Activated CD4-positive, CD25-positive, alpha-beta regulatory T cell (primary cell): Measurements from ENCODE around the gene SORCS2.

Experiments
- DNase-seq, 4 experiments: peaks; one replicate each; lab custom pipeline; 2025; lab: John Stamatoyannopoulos, UW

SORCS2 gene

DNA sequence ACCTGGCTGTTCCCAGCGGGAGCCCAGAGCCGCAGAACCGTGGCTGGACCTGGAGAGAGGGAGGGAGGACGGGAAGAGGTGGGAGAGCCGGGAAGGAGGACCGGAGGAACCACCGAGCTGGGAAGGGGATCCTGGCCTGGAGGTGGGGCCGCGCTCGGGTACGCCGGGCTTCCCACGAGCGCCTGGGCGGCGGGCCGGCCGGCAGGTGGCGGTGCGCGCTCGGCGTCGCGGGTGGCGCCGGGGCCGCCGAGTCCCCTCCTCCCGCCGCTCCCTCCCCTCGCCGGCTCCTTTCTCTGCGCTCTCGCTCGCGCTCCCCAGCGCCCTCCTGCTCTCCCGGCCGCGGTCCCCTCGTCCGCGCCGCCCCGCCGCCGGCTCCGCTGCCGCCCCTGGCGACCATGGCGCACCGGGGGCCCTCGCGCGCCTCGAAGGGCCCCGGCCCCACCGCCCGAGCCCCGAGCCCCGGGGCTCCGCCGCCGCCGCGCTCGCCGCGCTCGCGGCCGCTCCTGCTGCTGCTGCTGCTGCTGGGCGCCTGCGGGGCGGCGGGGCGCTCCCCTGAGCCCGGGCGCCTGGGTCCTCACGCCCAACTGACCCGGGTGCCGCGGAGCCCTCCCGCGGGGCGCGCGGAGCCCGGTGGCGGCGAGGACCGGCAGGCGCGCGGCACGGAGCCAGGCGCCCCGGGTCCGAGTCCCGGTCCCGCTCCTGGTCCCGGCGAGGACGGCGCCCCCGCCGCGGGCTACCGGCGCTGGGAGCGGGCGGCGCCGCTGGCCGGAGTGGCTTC lies at the start of gene SORCS2:
Gene SORCS2 (plus strand): TSS at position 287 of the 778 bp plus-strand sequence.
- no peak for DNase-seq

DNA sequence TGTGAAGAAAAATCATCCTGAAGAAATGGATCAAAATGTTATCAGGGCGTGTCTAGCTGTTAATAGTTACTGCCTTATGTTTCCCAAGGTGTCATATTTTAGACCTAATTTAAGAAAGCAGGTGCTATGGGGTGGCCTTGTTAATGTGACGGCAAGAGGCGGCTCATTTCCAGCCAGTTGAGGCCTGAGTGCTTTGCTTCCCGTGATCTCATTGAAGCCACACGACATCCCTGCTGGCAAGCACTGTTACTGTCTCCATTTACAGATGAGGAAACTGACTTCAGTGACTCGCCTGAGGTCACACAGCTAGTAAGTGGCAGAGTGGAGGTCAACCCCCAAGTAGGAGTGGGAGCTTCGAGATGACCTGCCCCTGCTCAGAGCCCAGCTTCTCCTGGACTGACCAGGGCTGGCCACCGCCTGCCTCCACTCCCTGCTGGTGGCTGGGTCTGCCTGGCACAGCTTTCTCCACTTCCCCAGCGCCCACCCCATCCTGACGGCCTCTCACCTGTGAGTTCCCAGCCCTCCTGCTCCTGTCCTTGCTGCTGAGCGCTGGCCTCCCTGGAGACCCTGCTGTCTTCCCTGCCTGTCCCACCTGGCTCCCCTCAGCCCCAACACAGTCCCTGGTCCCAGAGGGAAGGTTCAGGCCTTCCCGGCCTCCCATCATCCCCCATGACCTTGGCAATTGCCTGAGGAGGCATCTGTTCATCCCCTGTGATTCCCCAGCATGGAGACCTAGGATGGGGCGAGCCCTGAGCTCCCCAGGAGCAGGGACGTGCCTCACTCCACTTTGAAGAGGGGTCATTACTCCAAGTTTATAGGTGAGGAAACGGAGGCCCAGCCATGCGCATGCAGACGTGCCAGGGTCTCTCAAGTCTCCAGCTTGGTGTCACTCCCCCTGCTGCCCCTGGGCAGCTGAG lies 47.7 kb upstream of the SORCS2 start:
- DNase-seq = no peak

DNA sequence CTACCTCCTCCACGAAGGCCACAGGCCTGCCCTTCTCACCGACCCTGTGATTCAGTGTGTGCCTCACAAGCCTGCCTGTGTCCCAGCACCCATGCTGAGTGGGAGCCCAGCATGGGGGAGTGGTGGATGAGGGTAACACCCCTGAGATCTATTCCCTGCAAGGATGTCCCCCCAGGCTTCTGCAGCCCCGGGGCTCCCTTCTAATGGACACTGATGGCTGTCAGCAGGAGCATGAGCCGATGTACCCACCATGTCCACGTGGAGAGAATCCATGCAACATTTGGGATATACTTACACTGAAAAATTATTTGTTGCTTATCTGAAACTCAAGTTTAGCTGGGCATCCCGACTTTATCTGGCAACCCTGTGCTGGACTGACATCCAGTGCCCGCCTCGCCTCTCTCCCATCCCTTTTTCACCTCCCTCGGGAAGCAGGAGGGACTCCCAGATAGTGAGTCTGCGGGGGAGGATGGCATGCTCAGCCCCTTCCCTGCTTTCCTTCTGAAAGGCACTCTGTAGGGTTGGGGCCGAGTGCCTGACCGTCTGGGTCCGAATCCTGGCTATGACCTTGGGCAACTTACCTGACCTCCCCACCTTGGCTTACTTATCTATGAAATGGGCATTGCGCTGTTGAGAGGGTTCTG lies 46.9 kb upstream of the SORCS2 start:
- no peak for DNase-seq

DNA sequence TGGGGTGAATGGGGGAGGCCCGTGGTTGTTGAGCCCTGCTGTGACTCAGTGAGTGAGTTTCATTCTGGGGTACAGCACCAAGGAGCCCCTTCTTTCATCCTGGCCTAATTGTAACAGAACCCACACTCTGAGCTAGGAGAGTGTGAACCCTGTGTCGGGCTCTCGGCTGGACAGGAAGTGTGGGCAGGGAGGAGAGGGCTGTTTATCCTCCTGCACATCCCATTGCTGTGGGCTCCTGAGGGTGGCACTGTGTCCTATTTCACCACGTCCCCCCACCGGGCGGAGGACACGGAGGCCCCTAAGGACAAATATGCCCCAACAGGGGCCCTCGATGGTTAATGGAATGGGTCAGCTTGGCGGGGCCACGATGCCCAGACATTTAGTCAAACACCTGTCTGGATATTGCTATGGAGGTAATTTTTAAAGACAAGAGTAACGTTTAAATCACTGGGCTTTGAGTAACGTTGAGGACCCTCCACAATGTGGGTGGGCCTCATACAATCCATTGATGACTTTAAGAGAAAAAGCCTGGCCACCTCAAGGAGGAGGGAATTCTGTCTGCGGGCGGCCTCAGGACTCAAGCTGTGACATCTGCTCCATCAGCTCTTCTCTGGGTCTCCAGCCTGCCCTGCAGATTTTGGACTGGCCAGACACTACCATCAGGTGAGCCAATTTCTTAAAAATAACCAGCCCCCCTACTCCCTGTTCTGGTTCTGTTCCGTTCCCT lies 46.1 kb upstream of the SORCS2 start:
- no peak for DNase-seq

DNA sequence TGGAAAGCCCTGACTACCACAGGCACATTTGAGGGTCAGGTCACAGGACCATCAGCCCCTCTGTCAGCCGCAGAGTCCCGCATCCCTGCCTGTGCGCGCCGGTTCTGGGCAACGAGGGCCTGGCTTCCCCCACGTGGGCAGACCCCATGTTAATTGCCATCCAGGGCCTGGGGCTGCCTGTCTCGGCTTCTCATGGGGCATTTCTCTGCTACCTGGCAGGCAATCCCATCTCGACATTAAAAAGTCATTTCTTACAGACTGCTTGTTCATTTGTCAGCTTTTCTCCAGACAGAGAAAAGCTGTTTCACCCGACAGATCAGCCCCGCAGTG lies 45.6 kb upstream of the SORCS2 start:
- no peak for DNase-seq

DNA sequence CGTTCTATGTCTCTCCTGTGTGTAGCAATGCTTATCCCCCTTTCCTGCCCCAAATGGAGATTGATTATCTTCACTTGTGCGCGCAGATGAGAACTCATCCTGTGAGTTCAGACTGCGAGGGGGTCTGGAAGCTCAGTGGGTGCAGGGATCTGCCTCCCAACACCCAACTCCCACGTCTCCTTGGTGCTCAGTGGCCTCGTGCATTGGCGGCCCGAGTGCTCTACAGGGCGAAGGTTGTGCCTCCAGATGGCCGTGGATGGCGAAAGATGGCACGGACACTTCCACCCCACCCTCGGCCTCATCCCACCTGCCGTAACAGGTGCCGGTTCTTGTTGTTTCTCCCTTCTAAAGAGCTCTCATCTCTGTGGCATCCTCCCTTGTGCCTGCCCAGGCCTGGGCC lies 45.1 kb upstream of the SORCS2 start:
- no peak for DNase-seq

DNA sequence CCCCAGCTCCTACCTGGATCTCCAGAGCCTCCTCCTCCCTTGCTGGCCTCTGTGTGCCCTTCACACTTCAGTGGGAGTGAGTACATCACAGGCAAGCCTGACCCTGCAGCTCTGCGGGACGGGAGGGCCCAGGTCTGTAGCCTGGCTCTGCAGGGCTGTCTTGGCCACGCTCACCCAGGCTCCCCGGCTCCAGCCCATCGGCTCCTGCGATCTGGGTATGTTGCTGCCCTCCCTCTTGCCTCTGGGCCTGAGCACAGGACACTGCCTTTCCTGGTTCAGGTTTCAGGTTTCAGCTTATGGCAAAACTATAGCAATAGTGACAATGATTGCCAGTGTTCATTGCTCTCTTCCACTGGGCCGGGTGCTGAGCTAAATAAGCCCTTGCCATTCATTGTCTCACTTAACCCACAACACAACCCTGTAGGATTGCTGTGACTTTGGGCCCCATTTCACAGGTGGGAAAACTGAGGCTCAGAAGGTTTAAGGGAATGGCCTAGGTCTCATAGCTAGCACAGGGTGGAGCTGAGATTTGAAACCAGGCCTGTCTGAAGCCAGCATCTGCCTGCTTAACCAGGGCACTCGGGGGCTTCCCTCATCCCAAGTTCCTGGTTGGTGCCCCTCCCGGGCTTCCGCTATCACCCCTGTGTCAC lies 44.6 kb upstream of the SORCS2 start:
- DNase-seq = no peak

DNA sequence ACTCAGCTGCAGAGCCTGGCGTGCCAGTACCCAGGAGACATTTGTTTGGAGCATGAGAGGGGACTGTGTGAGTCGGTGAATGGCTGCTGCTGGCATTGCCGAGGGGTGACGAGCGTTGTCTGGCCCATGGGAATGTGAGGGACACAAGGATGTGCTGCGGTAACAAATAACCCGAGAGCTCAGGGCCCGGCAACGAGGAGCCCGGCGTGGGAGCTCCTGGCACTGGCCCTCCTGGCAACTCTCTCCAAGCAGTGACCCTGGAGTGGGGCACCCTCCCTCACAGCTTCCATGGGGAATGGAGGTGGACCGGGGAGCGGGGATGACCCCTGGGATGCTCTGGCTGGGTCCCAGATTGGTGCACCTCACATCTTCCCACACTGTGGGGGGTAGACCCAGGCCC lies 44.0 kb upstream of the SORCS2 start:
- no peak for DNase-seq

DNA sequence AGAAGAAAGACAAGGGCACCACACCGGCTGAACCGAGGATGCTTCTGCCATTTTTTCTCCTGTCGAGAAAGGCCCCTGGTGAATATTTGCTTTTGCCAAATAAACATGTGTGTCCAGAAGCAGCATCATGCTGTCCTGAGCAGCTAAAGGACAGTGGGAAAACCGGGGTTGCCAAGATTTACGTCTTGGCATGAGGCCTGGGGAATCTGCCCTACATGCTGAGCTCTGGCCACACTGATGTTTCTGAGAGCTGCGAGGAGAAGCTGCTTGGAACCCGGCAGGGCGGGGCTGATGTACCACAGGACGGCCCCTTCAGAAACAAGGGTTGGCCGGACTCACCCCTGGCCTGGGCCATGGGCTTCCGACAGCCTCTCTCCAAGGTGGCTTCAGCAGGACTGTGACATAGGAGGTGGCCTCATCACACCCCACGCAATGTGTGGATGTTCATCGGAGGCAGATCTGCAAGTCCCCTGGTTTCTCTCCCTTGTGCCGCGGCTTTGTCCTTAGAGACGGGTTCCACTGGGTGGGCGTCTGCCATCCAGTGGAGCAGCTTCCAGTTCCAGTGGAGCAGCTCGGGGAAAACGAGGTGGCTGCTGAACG lies 42.2 kb upstream of the SORCS2 start:
- no peak for DNase-seq

DNA sequence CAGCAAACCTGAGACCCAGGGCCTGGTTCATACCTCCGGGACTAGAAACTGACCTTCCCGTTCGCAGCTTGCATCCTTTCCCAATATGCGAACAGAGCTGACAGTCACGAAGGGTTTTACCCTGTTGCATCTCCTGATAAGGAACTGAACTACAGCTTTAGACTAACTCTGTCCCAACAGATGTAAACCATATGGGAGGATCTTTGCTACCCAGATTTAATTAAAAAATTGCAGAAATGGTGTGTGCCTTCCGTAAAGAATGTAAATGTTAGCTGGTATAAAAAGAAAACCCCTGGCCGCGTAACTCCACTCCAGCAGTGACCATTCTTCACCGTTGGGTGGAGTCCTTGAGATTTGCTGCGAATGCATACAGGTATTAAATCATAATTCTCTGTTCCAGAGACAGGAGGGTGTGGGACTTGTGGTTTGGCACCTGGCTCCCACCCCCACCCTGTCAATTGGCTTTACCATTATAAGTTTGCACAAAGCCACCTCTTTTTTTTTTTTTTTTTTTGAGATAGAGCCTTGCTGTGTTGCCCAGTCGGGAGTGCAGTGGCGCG lies 40.6 kb upstream of the SORCS2 start:
- DNase-seq = no peak

DNA sequence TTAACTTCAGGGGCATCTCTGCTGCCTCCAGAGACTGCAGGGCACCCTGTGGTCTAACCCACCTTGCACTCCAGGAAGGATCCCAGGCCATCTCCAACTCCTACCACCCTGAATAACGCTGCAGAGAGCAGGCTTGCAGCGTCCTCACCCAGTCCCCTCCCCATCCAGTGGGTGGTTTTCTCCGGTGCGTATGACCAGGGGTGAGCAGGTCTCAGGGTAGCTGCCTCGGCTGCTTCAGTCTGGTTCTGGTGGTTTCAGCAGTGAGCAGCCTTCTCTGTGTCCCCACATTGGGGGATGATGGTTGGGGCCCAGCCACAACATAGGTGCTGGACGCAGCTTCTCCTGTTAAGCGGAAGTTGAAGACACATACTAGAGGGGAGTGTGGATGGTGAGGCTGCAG lies 38.6 kb upstream of the SORCS2 start:
- DNase-seq = no peak

DNA sequence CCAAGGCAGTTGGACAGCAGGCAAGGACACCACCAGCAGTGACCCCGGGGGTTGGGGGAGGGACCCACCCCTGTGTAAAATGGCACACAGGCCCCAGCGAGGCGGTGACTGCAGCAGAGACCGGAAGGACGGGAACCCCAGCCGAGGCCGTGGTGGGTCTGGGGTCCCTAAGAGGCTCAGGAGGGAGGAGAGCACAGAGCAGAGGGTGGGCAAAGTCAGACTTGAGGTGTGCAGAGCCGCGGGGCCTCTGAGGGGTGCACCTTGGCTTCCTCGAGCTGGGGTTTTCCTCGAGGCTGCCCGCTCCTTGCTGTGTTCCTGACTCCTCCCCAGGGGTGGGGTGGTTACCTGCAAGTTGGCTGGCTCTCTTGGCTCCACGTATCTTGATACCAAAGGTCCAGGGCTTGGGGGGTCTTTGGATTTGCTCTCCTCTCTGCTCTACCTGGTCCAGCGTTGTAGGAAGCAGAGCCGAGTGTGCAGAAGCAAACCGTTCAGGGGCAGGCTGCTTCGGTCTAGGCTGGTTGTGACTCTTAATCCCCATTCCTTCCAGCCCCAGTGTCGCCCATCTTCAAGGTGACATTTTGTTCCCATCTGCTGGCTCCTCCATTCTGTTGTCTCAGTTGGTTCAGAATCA lies 37.9 kb upstream of the SORCS2 start:
- DNase-seq = no peak

DNA sequence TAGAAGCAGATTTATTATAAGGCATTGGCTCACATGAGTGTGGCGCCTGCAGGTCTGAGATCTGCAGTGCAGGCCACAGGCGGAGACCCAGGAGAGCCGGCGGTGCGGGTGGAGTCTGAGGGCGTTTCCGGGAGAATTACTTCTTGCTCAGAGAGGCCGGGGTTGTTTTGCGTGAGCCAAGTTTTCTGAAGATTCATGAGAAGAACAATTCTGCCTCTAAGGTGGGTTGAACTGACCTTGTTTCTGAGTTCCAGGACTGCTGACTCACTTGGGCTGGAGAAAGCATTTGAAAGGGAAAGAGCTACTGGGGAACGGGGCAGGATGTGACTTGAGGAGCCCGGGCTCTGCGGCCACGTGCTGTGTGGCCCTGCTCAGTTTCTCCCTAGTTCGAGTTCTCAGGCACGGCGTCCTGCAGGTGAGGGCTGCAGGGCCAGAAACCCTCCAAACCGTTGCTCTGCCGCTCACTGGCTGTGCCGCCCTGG lies 36.7 kb upstream of the SORCS2 start:
- no peak for DNase-seq

DNA sequence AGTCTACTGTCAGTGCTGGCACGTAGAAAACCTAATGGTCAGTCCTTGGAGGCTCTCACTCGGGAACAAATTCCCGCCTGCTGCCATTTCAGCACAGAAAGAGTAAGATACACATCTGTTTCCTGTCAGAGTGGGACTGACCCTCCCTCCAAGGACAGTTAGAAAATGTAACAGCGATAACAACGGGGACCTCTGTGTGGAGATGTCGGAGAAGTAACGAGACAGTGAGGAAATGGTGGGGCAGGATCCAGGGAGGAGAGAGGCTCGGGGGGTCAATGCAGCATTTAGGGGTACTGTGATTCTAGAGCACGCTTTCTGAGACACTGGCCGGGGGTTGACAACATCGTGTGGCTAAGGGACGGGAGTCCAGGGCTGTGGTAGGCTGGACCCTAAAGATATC lies 36.0 kb upstream of the SORCS2 start:
- DNase-seq = no peak

DNA sequence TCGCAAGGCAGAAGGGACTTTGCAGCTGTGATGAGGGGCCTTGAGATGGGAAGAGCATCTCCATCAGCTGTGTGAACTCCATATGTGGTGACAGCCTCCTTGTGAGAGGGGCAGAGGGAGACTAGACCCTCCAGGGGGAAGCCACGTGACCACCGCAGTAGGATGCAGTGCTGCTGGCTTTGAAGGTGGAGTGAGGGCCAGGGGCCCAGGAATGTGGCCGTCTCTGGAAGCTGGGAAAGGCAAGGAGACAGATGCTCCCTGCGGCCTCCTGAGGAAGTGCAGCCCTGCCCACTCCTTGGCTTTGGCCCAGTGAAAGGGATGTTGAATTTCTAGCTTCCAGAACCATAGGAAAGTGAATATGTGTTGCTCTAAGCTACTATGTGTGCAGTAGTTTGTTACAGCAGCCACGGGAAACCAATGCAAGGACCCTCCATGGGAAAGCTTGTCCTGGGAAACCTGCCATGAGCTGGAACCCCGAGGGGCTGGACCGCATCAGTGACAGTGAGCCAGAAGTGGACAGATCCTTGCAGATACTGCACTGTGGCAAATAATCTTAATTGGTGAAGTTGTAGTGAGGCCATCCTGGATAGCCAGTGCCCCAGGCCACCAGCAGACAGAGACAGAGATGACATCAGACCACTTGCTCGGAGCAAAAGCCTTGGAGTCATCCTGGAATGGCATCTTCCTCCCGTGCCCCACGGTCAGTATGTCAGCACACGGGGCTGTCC lies 35.4 kb upstream of the SORCS2 start:
- DNase-seq = no peak

DNA sequence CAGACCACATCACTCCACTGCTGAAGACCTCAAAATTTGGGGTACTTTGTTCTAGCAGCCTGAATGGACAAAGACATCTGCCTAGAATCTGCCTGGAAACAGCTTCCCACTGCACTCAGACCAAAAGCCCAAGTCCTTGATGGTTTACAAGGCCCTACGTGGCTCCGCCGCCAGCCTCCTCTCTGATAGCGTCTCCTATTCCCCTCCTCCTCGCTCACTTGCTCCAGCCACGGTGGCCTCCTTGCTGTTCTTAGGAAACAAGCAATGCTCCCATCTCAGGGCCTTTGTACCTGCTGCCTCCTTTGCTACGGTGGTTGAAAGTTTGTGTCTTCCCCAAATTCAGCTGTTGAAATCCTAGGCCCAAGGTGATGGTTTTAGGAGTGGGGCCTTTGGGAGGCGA lies 34.7 kb upstream of the SORCS2 start:
- DNase-seq = no peak

DNA sequence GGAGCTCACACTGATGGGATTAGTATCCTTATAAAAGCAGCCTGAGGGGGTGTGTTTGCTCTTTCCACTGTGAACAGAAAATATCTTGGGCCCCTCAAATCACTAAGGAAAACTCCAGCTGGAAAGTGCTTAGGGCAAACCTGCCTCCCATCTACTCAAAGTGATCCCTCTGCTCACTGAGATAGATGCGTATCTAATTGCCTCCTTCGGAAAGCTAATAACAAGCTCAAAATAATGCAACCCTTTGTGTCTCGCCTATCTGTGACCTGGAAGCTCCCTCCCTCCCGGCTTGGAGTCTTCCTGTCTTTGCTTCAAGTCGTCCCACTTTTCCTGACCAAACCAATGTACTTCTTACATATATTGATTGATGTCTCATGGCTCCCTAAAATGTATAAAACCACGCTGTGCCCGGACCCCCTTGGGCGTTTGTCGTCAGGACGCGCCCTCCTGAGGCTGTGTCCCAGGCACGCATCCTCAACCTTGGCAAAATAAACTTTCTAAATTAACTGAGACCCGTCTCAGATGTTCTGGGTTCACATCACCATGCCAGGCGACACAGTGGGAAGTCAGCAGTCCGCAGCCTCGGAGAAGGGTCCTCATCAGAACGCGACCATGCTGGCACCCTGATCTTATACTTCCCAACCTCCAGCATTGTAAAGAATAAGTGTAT lies 34.1 kb upstream of the SORCS2 start:
- DNase-seq = no peak

DNA sequence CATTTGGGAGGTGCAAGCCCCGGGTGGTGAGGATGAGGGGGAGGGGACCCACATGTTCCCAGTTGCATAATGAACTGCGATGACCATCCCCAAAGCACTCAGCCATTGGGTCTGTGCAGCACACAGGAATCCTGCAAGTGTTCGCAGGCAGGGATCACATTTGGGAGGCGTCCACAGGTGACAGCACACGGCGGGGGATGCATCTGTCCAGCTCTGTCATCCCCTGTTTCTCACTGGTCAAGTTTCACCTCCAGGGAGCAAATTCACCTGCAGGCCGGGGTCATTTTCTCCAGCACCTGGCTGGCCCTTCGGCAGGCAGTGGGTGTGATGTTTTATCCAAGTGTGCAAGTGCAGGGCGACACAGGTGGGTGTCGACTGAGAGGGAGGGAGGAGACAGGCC lies 33.3 kb upstream of the SORCS2 start:
- no peak for DNase-seq

DNA sequence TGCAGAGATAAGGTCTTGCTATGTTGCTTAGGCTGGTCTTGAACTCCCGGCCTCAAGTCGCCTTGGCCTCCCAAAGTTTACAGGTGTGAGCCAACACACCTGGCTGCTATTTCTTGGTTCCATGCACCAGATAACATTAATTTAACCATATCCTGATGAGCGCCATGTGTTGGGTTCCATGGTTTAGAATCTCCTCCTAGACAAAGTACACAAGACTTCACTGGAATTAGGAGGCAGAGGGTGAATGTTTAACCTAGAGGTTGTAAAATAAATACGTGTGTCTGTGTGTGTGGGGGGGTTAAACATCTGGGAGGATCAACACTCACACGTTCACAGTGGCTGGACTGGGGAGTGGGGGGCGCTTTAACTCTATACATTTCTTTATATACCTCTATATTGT lies 32.4 kb upstream of the SORCS2 start:
- DNase-seq = no peak
